ENCODE measurements around the gene PLCL2.
A peak's percentile ranks its signal among the peaks of the same experiment; 100 is the strongest.

PLCL2 gene

DNA sequence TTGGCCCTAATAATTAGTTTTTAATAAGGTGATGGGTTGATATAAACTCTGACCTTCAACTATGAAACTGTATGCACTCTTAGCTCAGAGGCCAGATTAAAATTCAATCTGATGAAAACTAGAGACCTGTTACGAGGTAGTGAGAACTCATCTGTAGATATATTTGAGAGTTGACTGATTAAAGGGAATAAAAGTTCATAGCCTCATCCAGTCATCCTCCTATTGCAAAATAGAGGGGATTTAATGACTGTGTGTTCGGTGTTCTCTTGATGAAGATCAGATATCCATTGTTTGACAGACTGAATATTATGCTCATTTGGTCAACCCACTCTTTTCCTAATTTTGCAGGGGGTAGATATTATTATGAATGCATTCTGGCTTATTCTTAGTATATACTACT lies 23.3 kb upstream of the PLCL2 start:
- H3K4me3 ChIP-seq (ENCODE audit: low read depth, low read length) = no peak overlapping the region
- CTCF ChIA-PET = interaction anchor here (1.1 kb wide), 1 partner anchor 260 kb away, joined by 3 read pairs; no protein-coding TSS in a partner anchor
- TF ChIP-seq CTCF (IDR thresholded peaks at IDR 0.05; ENCODE audit: insufficient read depth, low read length, missing control alignments) = no peak
- POLR2A ChIA-PET = no interaction called here
- DNase-seq (ENCODE audit: low read depth, low spot score) = no peak

GRCh38 chr3:16864610-16865313 lies 20.0 kb upstream of the PLCL2 start:
- POLR2A ChIA-PET = no interaction called here
- no peak for DNase-seq (ENCODE audit: low read depth, low spot score)
- H3K4me3 ChIP-seq (ENCODE audit: low read depth, low read length) = no peak overlapping the region
- TF ChIP-seq CTCF (IDR thresholded peaks at IDR 0.05; ENCODE audit: insufficient read depth, low read length, missing control alignments) = no peak
- CTCF ChIA-PET = no interaction called here

GRCh38 chr3:16865335-16865734 lies 19.4 kb upstream of the PLCL2 start:
- ChIA-PET CTCF (no interaction called here), POLR2A (no interaction called here)
- DNase-seq (ENCODE audit: low read depth, low spot score) = peak; percentile 46
- no peak for TF ChIP-seq CTCF (IDR thresholded peaks at IDR 0.05; ENCODE audit: insufficient read depth, low read length, missing control alignments)
- no peak overlapping the region for H3K4me3 ChIP-seq (ENCODE audit: low read depth, low read length)

DNA sequence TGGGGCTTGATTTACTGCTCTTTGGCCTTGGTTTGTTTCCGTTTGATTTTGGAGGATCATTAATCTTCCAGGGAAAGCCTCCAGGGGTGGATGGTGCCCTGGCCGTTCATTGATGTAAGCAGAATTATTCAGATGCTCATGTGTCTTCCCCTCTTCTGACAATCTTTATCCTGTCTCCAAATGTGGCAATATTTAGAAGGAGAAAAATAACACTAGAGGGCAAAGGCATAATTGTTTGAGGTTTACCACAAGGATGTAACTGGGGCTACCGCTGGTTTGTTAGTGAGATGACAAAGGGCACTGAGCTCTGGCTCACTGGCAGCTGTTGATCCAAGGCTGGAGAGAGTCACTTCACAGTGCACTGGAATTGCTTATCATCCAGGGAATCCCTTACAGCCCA lies 18.2 kb upstream of the PLCL2 start:
- H3K4me3 ChIP-seq (ENCODE audit: low read depth, low read length) = no peak overlapping the region
- POLR2A ChIA-PET = no interaction called here
- TF ChIP-seq CTCF (IDR thresholded peaks at IDR 0.05; ENCODE audit: insufficient read depth, low read length, missing control alignments) = no peak
- CTCF ChIA-PET = no interaction called here
- no peak for DNase-seq (ENCODE audit: low read depth, low spot score)

DNA sequence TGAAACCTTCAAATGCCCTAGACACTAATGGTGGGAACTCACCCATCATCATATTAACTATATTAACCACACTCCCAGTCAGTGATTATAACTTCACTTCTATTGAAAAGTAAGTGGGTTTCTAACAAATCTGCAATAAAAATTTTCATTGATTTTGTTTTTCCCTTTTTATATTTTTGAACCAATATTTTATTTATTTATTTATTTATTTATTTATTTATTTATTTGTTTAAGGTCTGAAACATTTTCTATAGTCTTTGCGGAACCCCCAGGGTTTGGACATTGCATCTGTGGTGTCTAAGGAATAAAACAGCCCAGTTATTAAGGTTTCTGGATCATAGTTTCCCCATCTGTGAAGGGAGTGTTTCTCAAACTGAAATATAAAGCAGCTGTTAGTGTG lies 16.2 kb upstream of the PLCL2 start:
- POLR2A ChIA-PET = no interaction called here
- DNase-seq (ENCODE audit: low read depth, low spot score) = no peak
- H3K4me3 ChIP-seq (ENCODE audit: low read depth, low read length) = no peak overlapping the region
- CTCF ChIA-PET = interaction anchor here (1.7 kb wide), 1 partner anchor 16 kb away, joined by 7 read pairs; the partner anchor contains the start of gene PLCL2
- no peak for TF ChIP-seq CTCF (IDR thresholded peaks at IDR 0.05; ENCODE audit: insufficient read depth, low read length, missing control alignments)

GRCh38 chr3:16869261-16870005 lies 15.3 kb upstream of the PLCL2 start:
- TF ChIP-seq CTCF (IDR thresholded peaks at IDR 0.05; ENCODE audit: insufficient read depth, low read length, missing control alignments) = no peak
- H3K4me3 ChIP-seq (ENCODE audit: low read depth, low read length) = no peak overlapping the region
- DNase-seq (ENCODE audit: low read depth, low spot score) = no peak
- ChIA-PET CTCF (interaction anchor here (1.7 kb wide), 1 partner anchor 15 kb away, joined by 7 read pairs; the partner anchor contains the start of gene PLCL2), POLR2A (no interaction called here)
